IMR-90 (cell line): ENCODE data around the gene FNTB. TPM values are rescaled to one million over a fixed set of nuclear protein-coding genes. Genes with fewer than 3 reads are reported as not detected.
A peak's percentile ranks its signal among the peaks of the same experiment; 100 is the strongest.

ENCODE experiments used
- ATAC-seq: fragments of 200-7000 bp; cut with Tn5 transposase; 2 replicates; pipeline ENCODE4 v1.9.1; 2020; ENCODE audit warnings: low read depth, mild to moderate bottlenecking, moderate library complexity
- BruUV-seq: library from RNA; stranded (reverse); fragments of 400-500 nt; replicated peaks from 2 replicates; lab custom pipeline; 2021; lab: Mats Ljungman, UMichigan
- CTCF ChIA-PET: fragments of 300-600 bp; formaldehyde crosslinking; extraction: SDS; loops from one replicate; lab custom pipeline; 2021; ENCODE audit warnings: antibody characterized with exemption; lab: Yijun Ruan, JAX
- POLR2A ChIA-PET: fragments of 300-600 bp; sonication (Branson Sonifier 250); formaldehyde crosslinking; loops from one replicate; lab custom pipeline; 2022; ENCODE audit warnings: antibody characterized with exemption; ENCODE audit not compliant: unreplicated experiment; lab: Charles Lee
- DNase-seq: peaks from one replicate; pipeline ENCODE4 v3.0.0; 2013
- H2AFZ ChIP-seq: replicated peaks from 2 replicates; pipeline ENCODE3; 2013; ENCODE audit warnings: low read length, mild to moderate bottlenecking; ENCODE audit not compliant: poor library complexity
- H2AK5ac ChIP-seq: 2 replicates; pipeline ENCODE4 v1.6.1; 2013; ENCODE audit warnings: low read depth, low read length, inconsistent platforms
- H2AK9ac ChIP-seq: replicated peaks from 2 replicates; pipeline ENCODE3; 2013; ENCODE audit warnings: mild to moderate bottlenecking, low read depth, low read length, moderate library complexity; ENCODE audit not compliant: poor library complexity
- H2BK120ac ChIP-seq: 2 replicates; pipeline ENCODE4 v1.6.1; 2013; ENCODE audit warnings: low read depth, low read length, inconsistent platforms
- H2BK15ac ChIP-seq: 3 replicates; pipeline ENCODE4 v1.6.1; 2013; ENCODE audit warnings: low read depth, low read length, inconsistent platforms
- H2BK20ac ChIP-seq: 2 replicates; pipeline ENCODE4 v1.6.1; 2013; ENCODE audit warnings: low read depth, mild to moderate bottlenecking, inconsistent platforms, low read length, moderate library complexity
- H2BK5ac ChIP-seq: 2 replicates; pipeline ENCODE4 v1.6.1; 2013; ENCODE audit warnings: mild to moderate bottlenecking, low read depth, low read length, inconsistent platforms; ENCODE audit not compliant: poor library complexity, severe bottlenecking
- H3K14ac ChIP-seq: replicated peaks from 2 replicates; pipeline ENCODE4 v1.6.1; 2013; ENCODE audit warnings: low read depth, low read length, inconsistent platforms
- H3K18ac ChIP-seq: 2 replicates; pipeline ENCODE4 v1.6.1; 2013; ENCODE audit warnings: low read depth, low read length, control low read depth
- H3K23ac ChIP-seq: 2 replicates; pipeline ENCODE4 v1.6.1; 2013; ENCODE audit warnings: low read depth, low read length, inconsistent platforms
- H3K27ac ChIP-seq: 2 replicates; pipeline ENCODE4 v1.5.1; 2013; ENCODE audit warnings: mild to moderate bottlenecking, control low read depth, low read length; ENCODE audit not compliant: insufficient read depth
- H3K27me3 ChIP-seq: 2 replicates; pipeline ENCODE4 v1.6.1; 2013; ENCODE audit warnings: low read length; ENCODE audit not compliant: control insufficient read depth, insufficient read depth
- H3K36me3 ChIP-seq: 2 replicates; pipeline ENCODE4 v1.6.1; 2013; ENCODE audit warnings: low read length, mixed read lengths; ENCODE audit not compliant: control insufficient read depth, insufficient read depth
- H3K4ac ChIP-seq: 2 replicates; pipeline ENCODE4 v1.6.1; 2013; ENCODE audit warnings: low read depth, low read length, inconsistent platforms
- H3K4me1 ChIP-seq: 2 replicates; pipeline ENCODE4 v1.6.1; 2013; ENCODE audit warnings: low read length, mixed read lengths; ENCODE audit not compliant: control insufficient read depth, insufficient read depth
- H3K4me2 ChIP-seq: 2 replicates; pipeline ENCODE4 v1.6.1; 2013; ENCODE audit warnings: low read depth, mild to moderate bottlenecking, control low read depth, low read length, moderate library complexity
- H3K4me3 ChIP-seq: 2 replicates; pipeline ENCODE4 v1.5.1; 2013; ENCODE audit warnings: low read depth, mild to moderate bottlenecking, control low read depth, low read length, moderate library complexity; ENCODE audit not compliant: insufficient read depth
- H3K56ac ChIP-seq: 2 replicates; pipeline ENCODE4 v1.6.1; 2013; ENCODE audit warnings: low read length, inconsistent platforms; ENCODE audit not compliant: insufficient read depth; ENCODE audit errors: extremely low read depth
- H3K79me1 ChIP-seq, 2 experiments: 2 replicates each; pipeline ENCODE4 v1.6.1; 2013; ENCODE audit warnings: low read length in 2 of 2, inconsistent platforms in 1 of 2, low read depth in 1 of 2
- H3K9ac ChIP-seq: 2 replicates; pipeline ENCODE4 v1.6.1; 2013; ENCODE audit warnings: low read depth, low read length, control low read depth
- H3K9me1 ChIP-seq: 2 replicates; pipeline ENCODE4 v1.6.1; 2013; ENCODE audit warnings: low read length, inconsistent platforms; ENCODE audit not compliant: insufficient read depth
- H3K9me3 ChIP-seq: 2 replicates; pipeline ENCODE4 v1.6.1; 2013; ENCODE audit warnings: low read length; ENCODE audit not compliant: control insufficient read depth, insufficient read depth
- H4K20me1 ChIP-seq: 2 replicates; pipeline ENCODE4 v1.6.1; 2013; ENCODE audit warnings: low read length, inconsistent platforms; ENCODE audit not compliant: insufficient read depth
- H4K5ac ChIP-seq: 2 replicates; pipeline ENCODE4 v1.6.1; 2013; ENCODE audit warnings: mild to moderate bottlenecking, low read depth, low read length, control low read depth
- H4K8ac ChIP-seq, 2 experiments: 2 replicates each; pipeline ENCODE4 v1.6.1; 2013; ENCODE audit warnings: low read depth in 2 of 2, low read length in 2 of 2, control low read depth in 1 of 2, inconsistent platforms in 1 of 2
- H4K91ac ChIP-seq: 2 replicates; pipeline ENCODE4 v1.6.1; 2013; ENCODE audit warnings: low read depth, low read length, inconsistent platforms; ENCODE audit not compliant: insufficient read depth
- BHLHE40 ChIP-seq: fragments of 150-350 bp; IDR thresholded peaks from 2 replicates; pipeline ENCODE4 v1.6.1; 2016; ENCODE audit warnings: mild to moderate bottlenecking, low read depth, low read length
- MAZ ChIP-seq: IDR thresholded peaks from 2 replicates; pipeline ENCODE4 v1.6.1; 2012; ENCODE audit warnings: low read depth, mild to moderate bottlenecking, low read length, improper control_type of control experiment, moderate library complexity, borderline replicate concordance
- WGBS, 2 experiments: methylation state at CpG; one replicate each; pipeline versions ENCODE4 v1.1.5 to v1.1.7; 2013; ENCODE audit warnings: missing lambda C conversion rate in 2 of 2; ENCODE audit not compliant: insufficient read length in 1 of 2; ENCODE audit errors: extremely low coverage in 2 of 2; 5-methylcytosine and 5-hydroxymethylcytosine counted together
- dilution Hi-C: fragments of 300-500 bp; cut with HindIII; formaldehyde crosslinking; loops from one replicate; pipeline ENCODE4 v1.14.3; 2018; ENCODE audit warnings: low sequenced_read_pairs; ENCODE audit not compliant: unreplicated experiment
- in situ Hi-C: fragments of 300-500 bp; cut with MboI; formaldehyde crosslinking; loops from 3 replicates; pipeline ENCODE4 v1.14.3; 2019; ENCODE audit warnings: low sequenced_read_pairs, inconsistent platforms, mixed read lengths
- intact Hi-C: fragments of 100-400 bp; cut with micrococcal nuclease; formaldehyde crosslinking; loops from 2 replicates; pipeline ENCODE4 v1.10.0; 2022
- polyA plus RNA-seq, 3 experiments: library from polyadenylated mRNA; depleted of rRNA; stranded (reverse); fragments of >200 nt; gene quantifications; 2 replicates each; pipeline ENCODE4 v1.2.3, GENCODE V29; 2012; ENCODE audit warnings: low replicate concordance in 1 of 3
- total RNA-seq: library from RNA; depleted of rRNA; stranded (reverse); fragments of >200 nt; gene quantifications from 2 replicates; pipeline ENCODE4 v1.2.3, GENCODE V29; 2012

FNTB gene
- total and polyA plus RNA-seq, 2 of the 4 experiments (the other 2 are of a cell fraction), result 9.9 to 18.5 TPM

- no peak overlapping the region for H3K4me2 ChIP-seq
- H3K4ac ChIP-seq, result no peak overlapping the region
- peak; percentile 80 for ATAC-seq
- no TSS peak for BruUV-seq
- no peak overlapping the region for H3K18ac ChIP-seq
- TF ChIP-seq MAZ (no peak), BHLHE40 (peak; percentile 33; the same call in 1 of the 2 replicates)
- CTCF ChIA-PET, result interaction anchor here (2.8 kb wide), 1 partner anchor 25 kb away, joined by 18 read pairs; no protein-coding TSS in a partner anchor
- no peak overlapping the region for H4K5ac ChIP-seq
- H3K23ac ChIP-seq, result no peak overlapping the region
- H3K27ac ChIP-seq, result no peak overlapping the region
- no peak overlapping the region for H3K14ac ChIP-seq
- no peaks in the 10 kb centered on the region for H3K9me3 ChIP-seq
- no peak overlapping the region for H4K8ac ChIP-seq
- H3K27me3 ChIP-seq, result no peaks in the 10 kb centered on the region
- H3K4me1 ChIP-seq, result peaks cover 10% of the 10 kb centered on the region
- H4K20me1 ChIP-seq, result peaks cover 3% of the 10 kb centered on the region; the same call in 1 of the 2 replicates
- peaks cover 5% of the 10 kb centered on the region for H3K9me1 ChIP-seq
- H2AK9ac ChIP-seq, result no peak overlapping the region
- no peak overlapping the region for H2BK20ac ChIP-seq
- H2BK120ac ChIP-seq, result no peak overlapping the region
- in situ Hi-C loops (no loop called here), intact Hi-C loops (no loop called here), dilution Hi-C loops (no loop called here)
- H2AK5ac ChIP-seq, result no peak overlapping the region
- WGBS, 2 experiments, result no CpG with 5 or more reads among the region's 3 CpGs
- H2AFZ ChIP-seq, result no peak overlapping the region
- H3K79me1 ChIP-seq, result peaks cover 8 to 45% of the 10 kb centered on the region in 2 experiments; a peak in 2 of 4 replicates
- no peaks in the 10 kb centered on the region for H3K36me3 ChIP-seq
- POLR2A ChIA-PET, result no interaction called here
- H2BK5ac ChIP-seq, result no peak overlapping the region
- no peak overlapping the region for H3K9ac ChIP-seq
- no peak overlapping the region for H3K4me3 ChIP-seq
- peak; percentile 58 for DNase-seq
- no peak overlapping the region for H3K56ac ChIP-seq
- no peak overlapping the region for H2BK15ac ChIP-seq
- H4K91ac ChIP-seq, result no peak overlapping the region
Measured at GRCh38 chr14:64995291-64995690, 8.6 kb downstream of the FNTB start.
